ENCODE measurements around the gene MTSS2.

The MTSS2 gene

GRCh38 chr16:70685938-70686375 lies at the start of gene MTSS2:
MTSS2 (minus strand) TSS chr16:70686053; CDS start chr16:70685791, 262 bp downstream.
- peak; percentile 60 to 78 for DNase-seq

- DNase-seq: no peak
Measured at GRCh38 chr16:70735141-70735979, 49.5 kb upstream of the MTSS2 start.

GRCh38 chr16:70734522-70735095 lies 48.8 kb upstream of the MTSS2 start:
- no peak for DNase-seq

DNA sequence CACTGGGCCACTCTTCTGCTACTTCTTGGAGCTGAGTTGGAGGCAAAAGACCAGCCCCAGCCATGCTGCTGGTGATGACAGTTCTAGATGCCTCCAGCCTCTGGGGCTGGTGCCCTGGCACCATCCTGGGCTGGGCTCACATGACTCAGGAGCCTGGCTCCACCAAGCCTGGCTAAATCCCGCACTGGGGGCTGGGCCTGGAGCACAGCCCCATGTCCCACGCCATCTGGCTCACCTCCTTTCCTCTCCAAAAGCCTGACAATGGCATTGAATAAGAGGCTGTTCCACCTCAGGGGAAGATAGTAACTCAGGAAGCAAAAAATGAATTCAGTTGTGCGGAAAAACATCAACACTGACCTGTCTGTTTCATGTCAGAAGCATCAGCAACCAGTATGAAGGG lies 45.1 kb upstream of the MTSS2 start:
- no peak for DNase-seq

DNA sequence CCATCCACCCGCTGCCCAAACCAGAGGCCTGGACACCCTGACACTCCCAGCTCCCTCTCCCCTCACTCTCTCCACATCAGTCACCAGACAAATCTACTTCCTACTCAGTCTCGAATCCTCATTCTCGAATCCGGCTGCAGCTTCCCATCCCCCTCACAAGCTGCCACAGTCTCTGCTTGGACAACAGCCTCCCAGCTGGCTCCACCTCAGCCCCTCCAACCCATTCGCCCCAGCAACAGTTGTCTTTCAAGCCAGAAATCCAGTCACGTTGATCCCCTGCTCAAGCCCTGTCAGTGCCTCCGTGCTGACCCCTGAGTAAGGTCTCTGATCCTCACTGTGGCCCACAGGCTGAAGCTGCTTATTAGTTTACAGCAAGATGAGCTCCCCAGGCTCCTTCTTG lies 44.2 kb upstream of the MTSS2 start:
- no peak for DNase-seq

- no peak for DNase-seq
Measured at GRCh38 chr16:70729292-70729691, 43.4 kb upstream of the MTSS2 start.

DNA sequence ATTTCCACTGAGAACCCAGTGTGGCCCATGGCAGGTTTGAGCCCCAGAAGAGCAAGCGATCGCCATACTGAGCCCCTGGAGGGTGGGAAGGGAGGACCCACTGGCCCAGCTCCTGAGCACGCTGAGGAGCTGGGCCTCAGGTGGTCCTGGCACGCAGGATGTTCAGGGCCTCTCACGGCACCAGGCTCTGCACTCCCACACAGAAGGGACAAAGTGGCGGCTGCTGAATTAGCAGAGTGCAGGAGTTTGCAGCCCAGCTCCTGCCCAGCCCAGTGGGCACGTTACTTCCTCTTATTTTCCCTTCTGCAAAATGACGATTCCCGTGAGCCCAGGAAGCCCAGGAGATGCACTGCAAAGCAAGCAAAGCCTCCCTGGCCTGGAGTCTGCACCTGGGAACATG lies 42.3 kb upstream of the MTSS2 start:
- DNase-seq: no peak

DNA sequence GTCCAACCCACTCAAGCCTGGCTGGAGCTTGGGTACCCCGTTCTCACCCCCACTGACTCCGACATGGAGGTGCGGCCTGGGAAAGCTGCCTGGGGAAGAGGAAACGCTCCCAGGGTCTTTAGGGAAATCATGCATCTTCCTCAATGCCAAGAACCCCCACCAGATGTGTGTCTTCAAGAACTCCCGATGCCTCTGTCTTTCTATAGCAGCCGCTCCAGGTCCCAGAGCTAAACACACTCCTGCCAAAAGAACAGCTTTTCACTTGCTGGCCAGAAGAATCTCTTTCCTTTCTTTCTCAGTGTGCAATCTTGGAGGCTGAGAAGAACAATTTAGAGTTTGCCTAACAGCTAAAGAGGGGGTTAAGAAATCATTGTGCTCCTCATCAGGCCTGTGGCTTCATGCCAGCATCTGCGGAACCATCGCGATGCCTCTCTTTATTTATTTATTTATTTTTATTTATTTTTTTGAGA lies 41.1 kb upstream of the MTSS2 start:
- DNase-seq: no peak

GRCh38 chr16:70725912-70726828 lies 40.3 kb upstream of the MTSS2 start:
- DNase-seq: no peak

- no peak for DNase-seq
Measured at GRCh38 chr16:70725024-70725911, 39.4 kb upstream of the MTSS2 start.

- DNase-seq: no peak
Measured at GRCh38 chr16:70724146-70725023, 38.5 kb upstream of the MTSS2 start.

- DNase-seq: no peak
Measured at GRCh38 chr16:70723740-70724145, 37.9 kb upstream of the MTSS2 start.

DNA sequence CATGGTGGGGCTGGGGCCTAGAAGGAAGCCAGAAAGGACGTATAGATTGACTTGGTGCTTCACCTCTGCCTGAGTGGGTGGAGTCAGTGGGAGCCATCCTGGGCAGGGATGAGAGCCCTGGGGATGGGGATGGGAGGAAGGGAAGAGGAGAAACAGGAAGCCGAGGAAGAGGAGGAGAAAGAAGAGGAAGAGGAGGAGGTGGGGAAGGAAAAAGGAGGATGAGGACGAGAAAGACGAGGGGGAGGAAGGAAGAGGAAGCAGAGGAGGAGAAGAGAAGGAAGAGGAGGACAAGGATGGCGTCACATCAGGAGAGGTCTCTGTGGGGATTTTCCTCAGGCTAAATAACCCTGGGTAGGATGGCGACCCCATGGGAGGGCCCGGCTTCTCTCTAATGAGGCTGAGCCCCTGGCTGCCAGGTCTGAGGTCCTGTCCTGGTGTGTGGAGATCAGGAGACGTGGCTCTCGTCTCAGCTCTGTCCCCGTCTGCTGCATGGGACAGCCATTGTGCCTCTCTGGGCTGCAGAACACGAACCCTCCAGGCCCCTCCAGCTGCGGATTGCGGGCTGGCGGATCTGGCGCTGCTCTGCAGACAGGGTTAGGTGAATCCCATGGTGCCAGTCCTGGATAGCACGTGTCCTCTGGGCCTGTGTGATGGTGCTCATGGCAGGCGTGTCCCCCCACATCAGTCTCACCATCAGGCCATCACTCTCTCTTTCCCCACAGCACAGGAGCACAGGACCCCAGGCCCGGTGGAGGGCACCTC lies 35.5 kb upstream of the MTSS2 start:
- no peak for DNase-seq

DNA sequence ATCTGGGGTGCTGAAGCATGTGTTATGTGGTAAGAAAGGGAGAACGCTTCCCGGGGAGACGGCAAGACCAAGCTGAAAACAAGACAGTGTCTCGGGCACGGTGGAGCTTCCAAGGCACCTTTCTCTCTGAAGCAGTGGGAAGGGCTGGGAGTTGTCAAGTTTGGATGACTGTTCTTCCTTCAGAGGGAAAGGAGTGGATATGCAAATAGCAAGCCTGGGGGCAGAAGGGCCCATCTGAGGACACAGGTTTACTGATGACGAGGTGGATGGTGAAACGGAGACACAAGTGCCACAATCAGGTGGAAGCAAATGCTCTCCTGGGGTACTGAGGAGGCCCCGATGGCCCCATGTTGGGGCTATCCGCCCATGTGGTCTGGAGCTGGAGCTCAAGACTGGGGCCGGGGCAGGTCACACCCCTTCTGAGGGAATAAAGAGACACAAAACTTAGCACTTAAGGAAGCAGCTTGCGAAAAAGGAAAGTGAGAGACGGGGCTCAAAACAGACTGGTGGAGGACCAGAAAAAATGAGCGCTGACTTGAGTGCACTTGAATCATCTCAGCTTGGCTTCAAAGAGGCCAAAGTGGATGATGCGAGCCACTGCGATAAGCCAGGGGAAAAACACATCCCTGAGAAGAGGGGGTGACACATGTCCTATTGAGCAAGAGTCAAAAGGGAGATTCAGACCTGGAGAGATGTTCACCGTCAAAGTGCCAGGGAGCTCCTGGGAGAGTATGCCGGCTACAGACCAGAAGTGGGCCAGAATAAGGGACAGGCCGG lies 34.8 kb upstream of the MTSS2 start:
- DNase-seq: no peak

- DNase-seq: no peak
Measured at GRCh38 chr16:70717065-70717464, 31.2 kb upstream of the MTSS2 start.

DNA sequence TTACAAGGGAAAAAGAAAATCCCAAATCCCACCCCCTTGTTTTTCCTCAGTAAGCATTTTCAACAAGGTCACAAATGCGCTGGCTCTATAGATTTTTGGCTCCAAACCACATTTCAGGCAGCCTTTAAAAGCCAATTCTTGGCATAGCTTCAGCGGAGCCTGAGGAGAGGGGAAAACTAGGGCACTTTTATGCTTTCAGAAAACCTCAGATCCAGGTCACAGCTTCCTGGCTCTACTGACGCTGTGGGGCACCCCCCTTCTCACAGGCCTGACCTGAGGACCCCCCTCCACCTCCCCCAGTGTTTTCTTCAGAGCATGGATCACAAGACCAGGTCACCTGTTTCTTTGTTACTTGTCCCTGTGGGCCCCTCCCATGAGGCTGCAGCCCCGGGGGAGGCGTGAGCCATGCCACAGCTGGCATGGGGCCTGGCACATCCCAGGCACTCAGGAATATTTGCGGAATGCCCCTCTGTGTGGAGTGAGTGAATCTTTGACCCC lies 30.1 kb upstream of the MTSS2 start:
- DNase-seq: no peak

GRCh38 chr16:70715055-70715858 lies 29.4 kb upstream of the MTSS2 start:
- DNase-seq: no peak

DNA sequence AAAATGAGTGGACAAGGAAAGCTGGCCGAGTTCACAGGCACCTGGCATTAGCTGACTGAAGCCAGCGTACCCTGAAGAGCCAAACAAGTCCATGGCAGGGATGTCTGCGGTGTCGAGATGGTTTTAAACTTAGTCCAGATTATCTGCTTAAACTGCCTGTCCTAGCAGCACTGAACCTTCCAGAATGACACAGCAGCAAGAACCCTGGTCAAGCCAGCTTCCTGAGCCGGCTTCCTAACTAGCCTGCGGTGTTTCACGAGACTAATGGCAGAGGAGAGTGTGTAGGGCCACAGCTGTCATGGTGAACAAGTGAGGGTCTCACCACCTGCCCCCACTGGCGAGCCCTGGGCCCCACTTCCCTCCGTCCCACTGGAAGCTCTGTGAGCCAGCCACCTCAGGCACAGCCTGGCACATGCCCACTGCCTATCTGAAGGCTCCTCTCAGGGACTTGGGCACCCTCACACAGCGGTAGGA lies 28.8 kb upstream of the MTSS2 start:
- no peak for DNase-seq
